Right hindlimb (tissue), 1 donor: Measurements from ENCODE around the gene ACP2.
"Not testable (repeated sequence)": the region's sequence is repeated elsewhere in the genome, so short reads cannot be mapped to it uniquely, and the experiment has no call there.

Source experiments
- DNase-seq: peaks from one replicate; pipeline ENCODE4 v3.0.0-alpha.2; 2018

The ACP2 gene

GRCh38 chr11:47241841-47242301 is 6.7 kb downstream of the ACP2 start:
- no peak for DNase-seq

DNA sequence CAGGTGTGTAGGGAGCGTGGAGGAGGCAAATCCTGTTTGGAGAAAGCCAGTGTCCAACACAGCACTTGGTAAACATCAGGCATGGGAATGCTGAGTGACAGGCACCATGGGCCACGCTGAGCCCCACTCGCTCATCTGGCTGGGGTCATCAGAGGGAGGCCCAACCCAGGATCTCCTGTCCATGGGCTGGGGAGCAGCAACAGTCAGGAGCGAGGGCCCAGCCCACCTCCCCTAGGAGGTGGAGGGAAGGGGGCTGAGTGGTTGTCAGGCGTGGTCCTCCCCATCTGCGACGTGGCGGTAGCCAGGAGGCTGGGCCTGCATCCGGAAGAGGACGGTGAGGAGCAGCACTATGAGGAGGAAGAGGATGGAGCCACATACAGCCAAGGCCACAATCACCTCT is 8.8 kb downstream of the ACP2 start:
- DNase-seq: no peak

DNA sequence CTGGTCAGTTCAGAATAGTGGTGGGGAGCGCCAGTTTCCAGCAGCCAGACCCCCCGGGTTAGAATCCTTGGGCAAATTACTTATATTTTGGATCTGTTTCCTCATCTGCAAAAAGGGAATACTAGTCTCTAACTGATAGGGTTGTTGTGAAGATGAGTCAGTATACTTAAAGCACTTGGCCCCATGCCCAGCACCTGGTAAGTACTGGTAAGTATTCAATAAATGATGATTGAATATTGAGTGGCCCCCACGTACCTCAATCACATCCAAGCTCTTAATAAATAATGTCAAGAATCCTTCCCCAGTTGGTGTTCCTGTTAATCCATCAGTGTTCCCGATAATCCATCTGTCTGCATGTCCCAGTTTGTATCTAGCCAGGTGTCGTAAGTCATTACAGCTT is 12.1 kb downstream of the ACP2 start:
- no peak for DNase-seq

DNA sequence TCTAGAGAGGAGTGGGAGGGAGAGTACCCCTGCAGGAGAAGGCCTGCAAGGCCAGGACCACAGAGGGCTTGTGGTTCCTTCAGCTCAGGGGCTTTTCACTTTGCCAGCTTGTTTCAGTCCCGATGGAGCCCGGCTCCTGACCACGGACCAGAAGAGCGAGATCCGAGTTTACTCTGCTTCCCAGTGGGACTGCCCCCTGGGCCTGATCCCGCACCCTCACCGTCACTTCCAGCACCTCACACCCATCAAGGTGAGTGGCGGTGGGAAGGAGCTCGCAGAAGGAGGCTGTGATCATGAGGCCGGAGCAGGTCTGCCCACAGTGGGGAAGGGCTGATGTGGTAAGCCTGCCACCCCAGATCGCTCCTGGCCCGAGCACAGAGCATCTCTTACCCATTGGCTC is 13.5 kb downstream of the ACP2 start:
- DNase-seq: no peak

GRCh38 chr11:47234669-47235100 is 13.9 kb downstream of the ACP2 start:
- DNase-seq: peak; percentile 49

DNA sequence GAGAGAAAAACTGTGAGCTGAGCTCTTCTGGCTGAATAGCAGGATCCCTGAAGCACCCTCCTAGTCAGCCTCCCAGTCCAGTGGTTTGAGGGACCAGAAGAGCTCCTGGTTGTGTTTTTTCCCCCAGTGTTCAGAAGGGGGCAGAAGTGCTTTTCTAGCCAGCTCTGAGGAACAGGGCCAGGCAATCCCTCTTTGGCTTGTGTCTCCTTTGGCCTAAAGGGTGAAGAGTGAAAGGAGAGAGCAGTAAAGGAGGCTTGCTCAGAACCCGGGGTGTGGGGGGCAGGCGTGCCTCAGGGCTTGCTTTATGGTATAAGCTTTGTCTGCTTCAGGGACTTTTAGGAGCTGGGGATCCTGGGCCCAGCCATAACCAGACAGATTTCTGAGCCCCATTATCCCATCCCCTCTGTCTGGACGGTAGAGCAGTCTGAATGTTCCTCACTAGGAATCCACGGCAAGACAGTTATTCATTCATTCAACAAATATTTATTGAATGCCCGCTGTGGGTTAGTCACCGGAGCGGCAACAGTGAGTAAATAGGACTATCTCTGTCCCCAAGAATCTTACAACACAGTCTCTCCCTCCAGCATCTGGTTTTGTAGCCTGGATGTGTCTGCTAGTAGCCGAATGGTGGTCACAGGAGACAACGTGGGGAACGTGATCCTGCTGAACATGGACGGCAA is 14.5 kb downstream of the ACP2 start:
- DNase-seq: peak; percentile 39

DNA sequence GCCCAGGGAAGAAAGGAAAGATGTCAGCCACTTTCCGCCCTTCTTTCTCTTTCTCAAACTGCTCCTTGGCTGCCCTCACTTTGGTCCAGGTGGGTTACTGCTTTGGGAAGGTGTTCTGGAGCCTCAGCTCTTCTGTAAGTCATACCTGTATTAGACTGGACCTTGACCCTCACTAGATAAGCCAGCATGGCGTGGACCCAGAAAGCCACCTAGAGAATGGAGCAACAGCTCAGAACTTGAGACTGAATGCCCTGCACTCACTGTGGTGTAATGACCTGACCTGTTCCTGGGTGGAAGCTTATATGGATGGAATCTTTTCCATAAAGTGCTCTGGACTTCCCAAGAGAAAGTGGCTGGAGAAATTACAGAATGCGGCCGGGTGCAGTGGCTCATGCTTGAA is 15.6 kb downstream of the ACP2 start:
- DNase-seq: no peak

- no peak for DNase-seq
These were observed 19.5 kb downstream of the ACP2 start for GRCh38 chr11:47229161-47229560.

- DNase-seq: no peak
These were observed 22.8 kb downstream of the ACP2 start for GRCh38 chr11:47225552-47226400.

- no peak for DNase-seq
These were observed 25.9 kb downstream of the ACP2 start for GRCh38 chr11:47222696-47223095.

GRCh38 chr11:47220401-47220821 is 28.2 kb downstream of the ACP2 start:
- DNase-seq: no peak

GRCh38 chr11:47216121-47216798 is 32.4 kb downstream of the ACP2 start:
- DNase-seq: peak; percentile 77

GRCh38 chr11:47215366-47215910 is 33.2 kb downstream of the ACP2 start:
- no peak for DNase-seq

DNA sequence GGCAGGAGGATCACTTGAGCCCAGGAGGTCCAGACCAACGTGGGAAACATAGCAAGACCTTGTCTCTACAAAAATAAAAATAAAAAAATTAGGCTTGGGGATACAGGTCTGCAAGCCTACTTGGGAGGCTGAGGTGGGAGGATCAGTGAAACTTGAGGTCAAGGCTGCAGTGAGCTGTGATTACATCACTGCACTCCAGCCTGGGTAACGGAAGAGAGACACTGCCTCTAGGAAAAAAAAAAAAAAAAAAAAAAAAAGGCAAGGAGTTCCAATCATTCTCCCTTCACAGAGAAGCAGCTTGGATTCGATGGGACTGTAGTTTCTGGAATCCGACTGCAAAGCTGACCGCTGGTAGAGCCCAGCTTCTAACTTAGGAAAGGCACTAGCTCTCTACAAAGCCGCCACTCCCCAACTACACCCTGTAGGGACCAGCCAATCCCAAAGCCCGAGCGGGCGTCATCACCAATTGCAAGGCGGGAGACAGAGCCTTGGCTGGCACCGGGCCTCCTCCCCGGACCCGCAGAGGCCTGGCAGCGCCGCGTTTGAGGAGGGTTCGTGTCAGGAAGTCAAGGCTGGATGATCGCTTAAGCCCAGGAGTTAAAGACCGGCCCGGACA is 34.6 kb downstream of the ACP2 start:
- peak; percentile 90 for DNase-seq

DNA sequence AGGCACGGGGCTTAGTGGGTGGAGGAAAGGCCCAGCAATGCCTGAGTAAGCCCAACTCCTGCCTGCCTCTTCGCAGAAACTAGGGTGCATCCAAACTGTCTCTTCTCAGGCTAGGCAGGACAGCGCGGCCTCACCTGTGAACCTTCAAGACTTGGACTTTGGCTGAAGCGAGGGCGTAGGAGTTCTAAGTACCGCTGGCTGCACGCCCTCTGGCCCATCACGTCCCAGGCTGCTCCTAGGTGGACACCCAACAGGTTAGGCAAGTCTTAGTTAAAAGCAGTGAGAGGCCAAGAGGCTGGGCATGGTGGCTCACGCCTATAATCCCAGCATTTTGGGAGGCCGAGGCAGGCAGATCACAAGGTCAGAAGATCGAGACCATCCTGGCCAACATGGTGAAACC is 35.7 kb downstream of the ACP2 start:
- no peak for DNase-seq

DNA sequence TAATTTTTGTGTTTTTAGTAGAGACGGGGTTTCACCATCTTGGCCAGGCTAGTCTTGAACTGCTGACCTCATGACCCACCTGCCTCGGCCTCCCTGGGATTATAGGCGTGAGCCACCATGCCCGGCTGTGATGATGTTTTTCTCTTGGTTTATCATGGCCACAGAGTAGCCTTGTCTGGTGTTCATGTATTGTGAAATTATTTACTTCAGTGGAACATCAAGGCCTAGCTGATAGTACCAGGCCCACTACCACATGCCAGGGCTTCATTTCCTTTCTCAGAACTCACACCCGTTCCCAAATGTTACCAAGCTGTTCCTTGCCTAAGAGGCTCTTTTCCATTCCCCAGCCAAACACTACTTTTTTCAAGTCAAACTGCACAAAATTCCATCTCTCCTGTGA is 40.0 kb downstream of the ACP2 start:
- no peak for DNase-seq

GRCh38 chr11:47208008-47208552 is 40.5 kb downstream of the ACP2 start:
- DNase-seq: not testable (repeated sequence)

DNA sequence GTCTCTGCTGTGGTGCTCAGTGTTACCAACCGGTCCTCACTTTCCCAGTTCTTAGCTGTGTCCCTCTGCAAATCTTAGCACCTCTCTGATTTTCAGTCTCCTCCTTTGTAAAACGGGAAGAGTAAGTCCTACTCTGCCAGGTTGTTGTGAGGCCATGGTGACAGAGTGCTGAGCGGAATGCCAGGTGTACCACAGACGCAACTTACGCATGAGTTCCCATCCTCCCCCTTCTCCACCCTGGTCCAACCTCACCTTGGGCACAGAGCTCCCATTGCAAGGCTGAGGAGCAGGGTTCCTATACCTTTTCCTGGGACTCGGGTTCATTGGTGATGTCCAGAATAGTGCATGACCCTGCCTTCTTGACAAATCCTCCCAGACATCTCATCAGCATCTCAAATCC is 41.2 kb downstream of the ACP2 start:
- no peak for DNase-seq

DNA sequence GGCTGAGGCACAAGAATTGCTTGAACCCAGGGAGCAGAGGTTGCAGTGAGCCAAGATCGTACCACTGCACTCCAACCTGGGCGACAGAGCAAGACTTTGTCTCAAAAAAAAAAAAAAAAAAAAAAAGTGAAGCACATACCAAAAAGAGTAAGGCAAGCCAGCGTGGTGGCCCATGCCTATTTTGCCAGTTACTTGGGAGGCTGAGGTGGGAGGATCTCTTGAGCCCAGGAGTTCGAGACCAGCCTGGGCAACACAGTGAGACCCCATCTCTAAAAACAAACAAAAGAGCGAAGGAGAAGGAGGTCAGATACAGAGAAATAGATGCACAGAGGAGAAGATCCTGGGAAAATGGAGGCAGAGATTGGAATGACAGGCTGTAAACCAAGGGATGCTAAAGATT is 42.0 kb downstream of the ACP2 start:
- not testable (repeated sequence) for DNase-seq

DNA sequence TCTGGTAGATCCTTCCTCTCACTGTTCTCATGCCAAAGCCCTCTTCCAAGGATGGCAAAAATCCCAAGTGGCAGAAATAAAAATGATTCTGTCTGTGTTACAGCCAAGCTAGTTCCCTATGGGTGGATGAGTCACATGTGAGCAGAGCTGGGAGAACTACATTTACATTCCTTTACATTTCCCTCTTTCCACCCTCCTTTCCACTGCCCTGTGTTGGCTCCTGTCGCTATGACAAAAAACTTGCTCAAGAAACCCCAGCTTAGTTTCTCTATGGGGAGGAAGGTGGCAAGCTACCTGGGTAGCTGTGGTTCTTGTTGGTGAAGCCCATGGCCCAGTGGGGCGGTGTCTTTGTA is 44.0 kb downstream of the ACP2 start:
- no peak for DNase-seq

DNA sequence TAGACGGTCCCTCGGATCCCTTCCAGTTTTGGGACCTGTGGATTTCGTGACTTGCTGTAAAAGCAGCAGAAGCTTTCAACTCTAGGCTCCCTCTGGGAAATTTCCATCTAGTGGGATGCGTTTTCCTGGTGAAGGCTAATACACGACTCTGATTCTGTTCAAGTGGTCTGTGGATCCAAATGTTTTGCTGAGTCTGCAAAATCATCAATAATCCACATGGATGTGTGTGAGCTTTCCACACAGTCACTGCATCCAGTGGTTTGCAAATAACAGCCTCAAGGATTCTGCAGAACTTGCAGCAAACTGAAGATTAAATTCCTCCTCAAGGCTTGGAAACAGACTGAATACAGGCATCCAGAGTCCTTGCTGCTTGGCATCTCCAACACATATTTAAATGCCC is 46.0 kb downstream of the ACP2 start:
- no peak for DNase-seq

DNA sequence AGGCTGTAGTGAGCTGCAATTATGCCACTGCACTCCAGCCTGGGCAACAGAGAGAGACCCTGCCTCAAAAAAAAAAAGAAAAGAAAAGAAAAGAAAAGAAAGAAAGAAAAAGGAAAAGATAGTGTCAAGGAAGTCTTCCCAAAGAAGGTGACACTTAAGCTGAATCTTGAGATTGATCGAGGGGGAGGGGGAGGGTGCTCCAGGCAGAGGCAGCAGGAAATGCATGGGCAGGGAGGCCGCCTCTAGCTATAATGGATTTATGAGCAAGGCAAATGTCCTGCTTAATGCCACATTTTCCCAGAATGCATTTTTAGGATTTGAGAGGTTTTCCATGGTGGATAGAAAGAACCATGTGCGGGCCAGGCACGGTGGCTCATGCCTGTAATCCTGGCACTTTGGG is 47.6 kb downstream of the ACP2 start:
- no peak for DNase-seq

- DNase-seq: not testable (repeated sequence)
These were observed 50.5 kb downstream of the ACP2 start for GRCh38 chr11:47198161-47198560.
